GM19467 (cell line): ENCODE data around the gene AFG3L2.
"Not testable (repeated sequence)": the region's sequence is repeated elsewhere in the genome, so short reads cannot be mapped to it uniquely, and the experiment has no call there.

ENCODE experiments used
- ATAC-seq: cut with Tn5 transposase; IDR thresholded peaks from one replicate; pipeline ENCODE4 v1.9.1; 2021; ENCODE audit warnings: mild to moderate bottlenecking, moderate library complexity; ENCODE audit not compliant: unreplicated experiment

Gene AFG3L2

GRCh38 chr18:12397793-12398192 is 20.8 kb upstream of the AFG3L2 start:
- no peak for ATAC-seq

GRCh38 chr18:12397254-12397653 is 20.2 kb upstream of the AFG3L2 start:
- ATAC-seq, result no peak

GRCh38 chr18:12394428-12394827 is 17.4 kb upstream of the AFG3L2 start:
- no peak for ATAC-seq

- ATAC-seq, result no peak
These were observed 17.0 kb upstream of the AFG3L2 start for GRCh38 chr18:12393998-12394397.

- no peak for ATAC-seq
These were observed 16.5 kb upstream of the AFG3L2 start for GRCh38 chr18:12393510-12393909.

GRCh38 chr18:12391487-12392165 is 14.6 kb upstream of the AFG3L2 start:
- ATAC-seq, result no peak

- ATAC-seq, result no peak
These were observed 11.4 kb upstream of the AFG3L2 start for GRCh38 chr18:12388442-12388841.

- no peak for ATAC-seq
These were observed 7.2 kb upstream of the AFG3L2 start for GRCh38 chr18:12384261-12384660.

- not testable (repeated sequence) for ATAC-seq
These were observed 6.7 kb upstream of the AFG3L2 start for GRCh38 chr18:12383759-12384158.

GRCh38 chr18:12382221-12382814 is 5.3 kb upstream of the AFG3L2 start:
- ATAC-seq, result not testable (repeated sequence)

GRCh38 chr18:12378198-12378558 is 1.2 kb upstream of the AFG3L2 start:
- ATAC-seq, result not testable (repeated sequence)

- peak; percentile 60 for ATAC-seq
These were observed 650 bp upstream of the AFG3L2 start for GRCh38 chr18:12377556-12378197.

- ATAC-seq, result no peak
These were observed 833 bp downstream of the AFG3L2 start for GRCh38 chr18:12376034-12376753.

GRCh38 chr18:12374401-12374800 is 2.6 kb downstream of the AFG3L2 start:
- ATAC-seq, result no peak

- no peak for ATAC-seq
These were observed 3.3 kb downstream of the AFG3L2 start for GRCh38 chr18:12373771-12374116.

- ATAC-seq, result no peak
These were observed 3.8 kb downstream of the AFG3L2 start for GRCh38 chr18:12373116-12373770.

- no peak for ATAC-seq
These were observed 4.6 kb downstream of the AFG3L2 start for GRCh38 chr18:12372406-12372805.

- ATAC-seq, result no peak
These were observed 5.4 kb downstream of the AFG3L2 start for GRCh38 chr18:12371590-12371989.

GRCh38 chr18:12369211-12369610 is 7.8 kb downstream of the AFG3L2 start:
- no peak for ATAC-seq

- no peak for ATAC-seq
These were observed 10.2 kb downstream of the AFG3L2 start for GRCh38 chr18:12366784-12367183.

GRCh38 chr18:12366379-12366778 is 10.6 kb downstream of the AFG3L2 start:
- no peak for ATAC-seq
